Liver (tissue), 9 donors: Measurements from ENCODE around the gene PYROXD2. TPM values are rescaled to one million over a fixed set of nuclear protein-coding genes. Genes with fewer than 3 reads are reported as not detected.

ENCODE experiments used
- DNase-seq: peaks from one replicate; pipeline ENCODE4 v3.0.0-alpha.2; 2017; ENCODE audit warnings: low spot score
- H3K27ac ChIP-seq, 2 donors: one replicate each; pipeline ENCODE4 v1.7.0; 2013; ENCODE audit warnings: inconsistent platforms in 2 of 2, low read length in 2 of 2, control low read depth in 1 of 2, low read depth in 1 of 2, mild to moderate bottlenecking in 1 of 2
- H3K27me3 ChIP-seq, 4 donors: one replicate each; pipeline versions ENCODE4 v1.6.1 to v1.7.0; 2013; ENCODE audit warnings: low read length in 3 of 4, inconsistent platforms in 1 of 4, mild to moderate bottlenecking in 1 of 4, moderate library complexity in 1 of 4; ENCODE audit not compliant: control insufficient read depth in 4 of 4, insufficient read depth in 4 of 4
- H3K36me3 ChIP-seq, 4 donors: one replicate each; pipeline versions ENCODE4 v1.6.1 to v1.7.0; 2013; ENCODE audit warnings: low read length in 3 of 4, mild to moderate bottlenecking in 3 of 4, low read depth in 1 of 4, moderate library complexity in 1 of 4; ENCODE audit not compliant: control insufficient read depth in 4 of 4, insufficient read depth in 3 of 4
- H3K4me1 ChIP-seq, 4 donors: one replicate each; pipeline versions ENCODE4 v1.6.1 to v1.7.0; 2013; ENCODE audit warnings: low read length in 3 of 4, mild to moderate bottlenecking in 3 of 4, moderate library complexity in 1 of 4; ENCODE audit not compliant: control insufficient read depth in 4 of 4, insufficient read depth in 4 of 4
- H3K4me3 ChIP-seq, 3 donors: one replicate each; pipeline versions ENCODE4 v1.6.1 to v1.7.0; 2013; ENCODE audit warnings: low read length in 3 of 3, control low read depth in 1 of 3, low read depth in 1 of 3, mild to moderate bottlenecking in 1 of 3
- H3K9ac ChIP-seq, 2 donors: one replicate each; pipeline ENCODE4 v1.7.0; 2013; ENCODE audit warnings: low read length in 2 of 2, mild to moderate bottlenecking in 2 of 2, moderate library complexity in 2 of 2, control low read depth in 1 of 2, low read depth in 1 of 2
- H3K9me3 ChIP-seq, 4 donors: one replicate each; pipeline versions ENCODE4 v1.6.1 to v1.7.0; 2013; ENCODE audit warnings: low read length in 3 of 4; ENCODE audit not compliant: control insufficient read depth in 4 of 4
- EGR1 ChIP-seq, 2 donors: IDR thresholded peaks; 2 replicates each; pipeline ENCODE4 v1.6.1; 2016 to 2018; ENCODE audit warnings: antibody characterized with exemption in 2 of 2, low read depth in 2 of 2
- FOXA1 ChIP-seq: IDR thresholded peaks from 2 replicates; pipeline ENCODE4 v1.6.1; 2016; ENCODE audit warnings: antibody characterized with exemption
- FOXA2 ChIP-seq: IDR thresholded peaks from 2 replicates; pipeline ENCODE4 v1.6.1; 2016; ENCODE audit warnings: antibody characterized with exemption
- GABPA ChIP-seq, 2 donors: IDR thresholded peaks in 1 of 2; conservative IDR thresholded peaks in 1 of 2; 2 replicates each; pipeline ENCODE4 v1.6.1; 2016; ENCODE audit warnings: antibody characterized with exemption in 2 of 2, mild to moderate bottlenecking in 1 of 2, moderate library complexity in 1 of 2
- HNF4A ChIP-seq, 2 donors: conservative IDR thresholded peaks; 2 replicates each; pipeline ENCODE4 v1.6.1; 2016; ENCODE audit warnings: antibody characterized with exemption in 2 of 2, mild to moderate bottlenecking in 2 of 2
- HNF4G ChIP-seq: IDR thresholded peaks from 2 replicates; pipeline ENCODE4 v1.6.1; 2016; ENCODE audit warnings: antibody characterized with exemption
- JUND ChIP-seq, 2 donors: IDR thresholded peaks; 2 replicates each; pipeline ENCODE4 v1.6.1; 2016; ENCODE audit warnings: antibody characterized with exemption in 2 of 2
- NR2F2 ChIP-seq: IDR thresholded peaks from 2 replicates; pipeline ENCODE4 v1.6.1; 2016; ENCODE audit warnings: antibody characterized with exemption
- RAD21 ChIP-seq, 2 donors: IDR thresholded peaks; 2 replicates each; pipeline ENCODE4 v1.6.1; 2016; ENCODE audit warnings: antibody characterized with exemption in 2 of 2, mild to moderate bottlenecking in 2 of 2
- REST ChIP-seq: IDR thresholded peaks from 2 replicates; pipeline ENCODE4 v1.6.1; 2016; ENCODE audit warnings: antibody characterized with exemption, mild to moderate bottlenecking
- RXRA ChIP-seq, 2 donors: IDR thresholded peaks; 2 replicates each; pipeline ENCODE4 v1.6.1; 2017 to 2018; ENCODE audit warnings: antibody characterized with exemption in 2 of 2, mild to moderate bottlenecking in 1 of 2
- SP1 ChIP-seq: IDR thresholded peaks from 2 replicates; pipeline ENCODE4 v1.6.1; 2018; ENCODE audit warnings: antibody characterized with exemption, mild to moderate bottlenecking
- TAF1 ChIP-seq: conservative IDR thresholded peaks from 2 replicates; pipeline ENCODE4 v1.6.1; 2016; ENCODE audit warnings: antibody characterized with exemption, mild to moderate bottlenecking
- YY1 ChIP-seq: IDR thresholded peaks from 2 replicates; pipeline ENCODE4 v1.6.1; 2016; ENCODE audit warnings: antibody characterized with exemption, mild to moderate bottlenecking
- WGBS: extraction: QIAGEN DNeasy Blood & Tissue Kit; methylation state at CpG from one replicate; pipeline ENCODE4 v1.1.7; 2013; 5-methylcytosine and 5-hydroxymethylcytosine counted together
- polyA plus RNA-seq, 2 donors: library from polyadenylated mRNA; stranded (reverse) in 1 of 2; unstranded in 1 of 2; fragments of 200-250 nt in 1 of 2; fragments of >200 nt in 1 of 2; fragmentation: Nextera tagmentation in 1 of 2; extraction: Ambion mirVana in 1 of 2; gene quantifications; one replicate each; pipeline versions ENCODE4 v1.2.1 to v1.2.3, GENCODE V29; 2013 to 2015
- total RNA-seq, 2 donors: library from RNA; depleted of rRNA; stranded (reverse); fragments of >200 nt; gene quantifications; one replicate each; pipeline ENCODE4 v1.2.3, GENCODE V29; 2014
- TF ChIP-seq, protein P1 (sequence below): IDR thresholded peaks from 2 replicates; pipeline ENCODE4 v1.6.1; 2016; ENCODE audit warnings: antibody characterized with exemption
- TF ChIP-seq, protein P2 (sequence below): fragments of 150-350 bp; IDR thresholded peaks from 2 replicates; pipeline ENCODE4 v1.5.1; 2017; ENCODE audit warnings: improper control_type of control experiment, low read depth, low read length; ENCODE audit not compliant: missing input control
- TF ChIP-seq, protein P3 (sequence below): IDR thresholded peaks from 2 replicates; pipeline ENCODE4 v1.6.1; 2016; ENCODE audit warnings: antibody characterized with exemption
- donor health status: healthy.
- donor health status: healthy.
- donor health status: healthy.
- donor health status: healthy.
- donor health status: healthy.

Gene PYROXD2
- total and polyA plus RNA-seq, 4 donors: 2.3 to 9.0 (median 4.5) TPM

DNA sequence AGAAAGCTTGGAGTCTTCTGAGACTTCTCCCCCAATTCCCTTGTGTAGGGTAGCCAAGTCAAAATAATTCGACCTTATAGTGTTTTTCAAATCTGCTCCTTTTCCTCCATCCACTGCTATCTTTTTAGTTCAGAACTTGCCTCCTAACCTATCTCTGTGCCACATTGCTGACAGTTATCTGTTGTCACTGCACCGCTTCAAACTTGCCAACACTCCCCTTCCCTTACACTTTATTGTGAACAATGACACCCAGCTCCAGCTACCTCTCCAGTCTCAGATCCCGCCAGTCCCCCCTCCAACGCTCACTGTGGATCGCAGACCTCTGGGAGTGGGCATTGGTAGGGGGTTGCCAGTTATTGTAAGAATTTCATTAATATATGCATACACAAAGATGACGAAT, 48.0 kb upstream of the PYROXD2 start:
- Histone ChIP-seq H3K27ac (no peak overlapping the region), H3K36me3 (no peaks in the 10 kb centered on the region), H3K27me3 (no peaks in the 10 kb centered on the region), H3K9me3 (no peaks in the 10 kb centered on the region), H3K9ac (no peak overlapping the region), H3K4me1 (peaks cover 0 to 9% (median 3%) of the 10 kb centered on the region in 4 donors), H3K4me3 (no peak overlapping the region)
- no peak for TF ChIP-seq HNF4A (conservative IDR thresholded peaks at IDR 0.05)
- TF ChIP-seq TAF1: no peak
- no peak for TF ChIP-seq SP1
- TF ChIP-seq FOXA2: no peak
- TF ChIP-seq NR2F2: no peak
- no peak for TF ChIP-seq FOXA1
- TF ChIP-seq, protein P1, sequence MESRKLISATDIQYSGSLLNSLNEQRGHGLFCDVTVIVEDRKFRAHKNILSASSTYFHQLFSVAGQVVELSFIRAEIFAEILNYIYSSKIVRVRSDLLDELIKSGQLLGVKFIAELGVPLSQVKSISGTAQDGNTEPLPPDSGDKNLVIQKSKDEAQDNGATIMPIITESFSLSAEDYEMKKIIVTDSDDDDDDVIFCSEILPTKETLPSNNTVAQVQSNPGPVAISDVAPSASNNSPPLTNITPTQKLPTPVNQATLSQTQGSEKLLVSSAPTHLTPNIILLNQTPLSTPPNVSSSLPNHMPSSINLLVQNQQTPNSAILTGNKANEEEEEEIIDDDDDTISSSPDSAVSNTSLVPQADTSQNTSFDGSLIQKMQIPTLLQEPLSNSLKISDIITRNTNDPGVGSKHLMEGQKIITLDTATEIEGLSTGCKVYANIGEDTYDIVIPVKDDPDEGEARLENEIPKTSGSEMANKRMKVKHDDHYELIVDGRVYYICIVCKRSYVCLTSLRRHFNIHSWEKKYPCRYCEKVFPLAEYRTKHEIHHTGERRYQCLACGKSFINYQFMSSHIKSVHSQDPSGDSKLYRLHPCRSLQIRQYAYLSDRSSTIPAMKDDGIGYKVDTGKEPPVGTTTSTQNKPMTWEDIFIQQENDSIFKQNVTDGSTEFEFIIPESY: no peak
- no peak for TF ChIP-seq REST
- TF ChIP-seq JUND (IDR thresholded peaks at IDR 0.05): no peak
- TF ChIP-seq GABPA (IDR thresholded peaks at IDR 0.05 in 1 of 2, conservative IDR thresholded peaks at IDR 0.05 in 1 of 2): no peak
- no peak for TF ChIP-seq EGR1 (IDR thresholded peaks at IDR 0.05; ENCODE audit: low read depth in 2 of 2)
- TF ChIP-seq, protein P2, sequence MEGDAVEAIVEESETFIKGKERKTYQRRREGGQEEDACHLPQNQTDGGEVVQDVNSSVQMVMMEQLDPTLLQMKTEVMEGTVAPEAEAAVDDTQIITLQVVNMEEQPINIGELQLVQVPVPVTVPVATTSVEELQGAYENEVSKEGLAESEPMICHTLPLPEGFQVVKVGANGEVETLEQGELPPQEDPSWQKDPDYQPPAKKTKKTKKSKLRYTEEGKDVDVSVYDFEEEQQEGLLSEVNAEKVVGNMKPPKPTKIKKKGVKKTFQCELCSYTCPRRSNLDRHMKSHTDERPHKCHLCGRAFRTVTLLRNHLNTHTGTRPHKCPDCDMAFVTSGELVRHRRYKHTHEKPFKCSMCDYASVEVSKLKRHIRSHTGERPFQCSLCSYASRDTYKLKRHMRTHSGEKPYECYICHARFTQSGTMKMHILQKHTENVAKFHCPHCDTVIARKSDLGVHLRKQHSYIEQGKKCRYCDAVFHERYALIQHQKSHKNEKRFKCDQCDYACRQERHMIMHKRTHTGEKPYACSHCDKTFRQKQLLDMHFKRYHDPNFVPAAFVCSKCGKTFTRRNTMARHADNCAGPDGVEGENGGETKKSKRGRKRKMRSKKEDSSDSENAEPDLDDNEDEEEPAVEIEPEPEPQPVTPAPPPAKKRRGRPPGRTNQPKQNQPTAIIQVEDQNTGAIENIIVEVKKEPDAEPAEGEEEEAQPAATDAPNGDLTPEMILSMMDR: no peak
- TF ChIP-seq HNF4G: no peak
- TF ChIP-seq, protein P3, sequence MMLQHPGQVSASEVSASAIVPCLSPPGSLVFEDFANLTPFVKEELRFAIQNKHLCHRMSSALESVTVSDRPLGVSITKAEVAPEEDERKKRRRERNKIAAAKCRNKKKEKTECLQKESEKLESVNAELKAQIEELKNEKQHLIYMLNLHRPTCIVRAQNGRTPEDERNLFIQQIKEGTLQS: no peak
- TF ChIP-seq RAD21 (IDR thresholded peaks at IDR 0.05): no peak
- TF ChIP-seq RXRA (IDR thresholded peaks at IDR 0.05): no peak
- TF ChIP-seq YY1: no peak
- no peak for DNase-seq
- WGBS: 90% methylated on average over 6 of the region's 6 CpGs

GRCh38 chr10:98461500-98461842, 46.5 kb upstream of the PYROXD2 start:
- WGBS: 90% methylated on average over 3 of the region's 3 CpGs

More at GRCh38 chr10:98461500-98461842, 46.5 kb upstream of the PYROXD2 start:
- H3K27ac ChIP-seq: no peak overlapping the region
- H3K4me1 ChIP-seq: no peaks in the 10 kb centered on the region
- no peak overlapping the region for H3K9ac ChIP-seq
- no peaks in the 10 kb centered on the region for H3K27me3 ChIP-seq
- TF ChIP-seq TAF1: no peak
- DNase-seq: no peak
- H3K4me3 ChIP-seq: no peak overlapping the region
- H3K36me3 ChIP-seq: no peaks in the 10 kb centered on the region
- H3K9me3 ChIP-seq: no peaks in the 10 kb centered on the region
